DND-41 (cell line): ENCODE results near the gene ZNF653.

Experiments
- ATAC-seq: fragments of 200-7000 bp; cut with Tn5 transposase; 3 replicates; pipeline ENCODE4 v1.9.1; 2021; ENCODE audit warnings: low read depth; ENCODE audit not compliant: insufficient read depth
- DNase-seq: peaks from one replicate; pipeline ENCODE4 v3.0.0-alpha.2; 2020
- H2AFZ ChIP-seq: 2 replicates; pipeline ENCODE4 v1.6.0; 2012; ENCODE audit warnings: low read depth, low read length
- H3K27ac ChIP-seq: 2 replicates; pipeline ENCODE4 v1.5.1; 2012; ENCODE audit warnings: low read length, inconsistent platforms
- H3K27me3 ChIP-seq: fragments of 200-600 bp; sonication (generic); 2 replicates; pipeline ENCODE4 v1.6.0; 2012; ENCODE audit warnings: low read length, mild to moderate bottlenecking, inconsistent platforms; ENCODE audit not compliant: insufficient read depth, poor library complexity
- H3K36me3 ChIP-seq: 2 replicates; pipeline ENCODE4 v1.5.1; 2012; ENCODE audit warnings: low read length, inconsistent platforms; ENCODE audit not compliant: insufficient read depth
- H3K4me1 ChIP-seq: 2 replicates; pipeline ENCODE4 v1.5.1; 2012; ENCODE audit warnings: mild to moderate bottlenecking, low read length; ENCODE audit not compliant: insufficient read depth
- H3K4me2 ChIP-seq: 2 replicates; pipeline ENCODE4 v1.6.0; 2012; ENCODE audit warnings: mild to moderate bottlenecking, moderate library complexity, low read length, inconsistent platforms; ENCODE audit not compliant: insufficient read depth
- H3K4me3 ChIP-seq, 2 experiments: fragments of 200-600 bp in 1 of 2; shearing (Covaris generic) in 1 of 2; 2 replicates each; pipeline ENCODE4 v1.5.1; 2012 to 2016; ENCODE audit warnings: inconsistent platforms in 2 of 2, low read length in 2 of 2, mild to moderate bottlenecking in 2 of 2, low read depth in 1 of 2, moderate library complexity in 1 of 2
- H3K79me2 ChIP-seq: 2 replicates; pipeline ENCODE4 v1.6.0; 2012; ENCODE audit warnings: low read length, inconsistent platforms; ENCODE audit not compliant: insufficient read depth
- H3K9ac ChIP-seq: 2 replicates; pipeline ENCODE4 v1.6.0; 2012; ENCODE audit warnings: low read depth, mild to moderate bottlenecking, inconsistent platforms, low read length, moderate library complexity
- H3K9me3 ChIP-seq: 2 replicates; pipeline ENCODE4 v1.5.1; 2012; ENCODE audit warnings: low read length, moderate library complexity, mild to moderate bottlenecking, inconsistent platforms; ENCODE audit not compliant: insufficient read depth, severe bottlenecking
- H4K20me1 ChIP-seq: 2 replicates; pipeline ENCODE4 v1.6.0; 2012; ENCODE audit warnings: low read length; ENCODE audit not compliant: insufficient read depth
- CTCF ChIP-seq: IDR thresholded peaks from 2 replicates; pipeline ENCODE4 v1.5.1; 2012; ENCODE audit warnings: borderline replicate concordance, low read length, moderate library complexity, mild to moderate bottlenecking; ENCODE audit not compliant: poor library complexity, severe bottlenecking; ENCODE audit errors: extremely low read depth
- EZH2 ChIP-seq: IDR thresholded peaks from 3 replicates; pipeline ENCODE4 v1.6.1; 2012; ENCODE audit warnings: borderline replicate concordance, low read depth, mild to moderate bottlenecking, moderate library complexity, low read length, inconsistent platforms; ENCODE audit not compliant: severe bottlenecking

ZNF653 gene

GRCh38 chr19:11448410-11448809 is 57.2 kb downstream of the ZNF653 start:
- no peak overlapping the region for H3K9ac ChIP-seq
- no peak overlapping the region for H3K4me3 ChIP-seq
- DNase-seq (no peak), ATAC-seq (no peak)
- H3K4me2 ChIP-seq = no peak overlapping the region
- no peaks in the 10 kb centered on the region for H3K27me3 ChIP-seq
- H3K36me3 ChIP-seq = peaks cover 64% of the 10 kb centered on the region
- H3K27ac ChIP-seq = no peak overlapping the region
- no peak overlapping the region for H2AFZ ChIP-seq
- no peaks in the 10 kb centered on the region for H3K9me3 ChIP-seq
- TF ChIP-seq CTCF (no peak), EZH2 (no peak)
- H3K4me1 ChIP-seq = no peaks in the 10 kb centered on the region
- peaks cover 18% of the 10 kb centered on the region for H4K20me1 ChIP-seq
- H3K79me2 ChIP-seq = peaks cover 8% of the 10 kb centered on the region

GRCh38 chr19:11447347-11448262 is 58.0 kb downstream of the ZNF653 start:
- Histone ChIP-seq H3K27me3 (no peaks in the 10 kb centered on the region), H3K4me2 (no peak overlapping the region), H2AFZ (no peak overlapping the region), H4K20me1 (peaks cover 18% of the 10 kb centered on the region), H3K4me1 (no peaks in the 10 kb centered on the region), H3K9ac (no peak overlapping the region), H3K4me3 (no peak overlapping the region), H3K79me2 (peaks cover 8% of the 10 kb centered on the region), H3K36me3 (peaks cover 66% of the 10 kb centered on the region), H3K9me3 (no peaks in the 10 kb centered on the region), H3K27ac (no peak overlapping the region)
- DNase-seq (no peak), ATAC-seq (no peak)
- no peak for TF ChIP-seq CTCF
- no peak for TF ChIP-seq EZH2

GRCh38 chr19:11446652-11447301 is 58.9 kb downstream of the ZNF653 start:
- Histone ChIP-seq H2AFZ (no peak overlapping the region), H3K4me2 (no peak overlapping the region), H3K4me3 (no peak overlapping the region), H3K4me1 (no peaks in the 10 kb centered on the region), H3K27ac (no peak overlapping the region), H3K36me3 (peaks cover 75% of the 10 kb centered on the region), H3K27me3 (no peaks in the 10 kb centered on the region), H3K9ac (no peak overlapping the region), H3K79me2 (peaks cover 8% of the 10 kb centered on the region), H4K20me1 (peaks cover 21% of the 10 kb centered on the region), H3K9me3 (no peaks in the 10 kb centered on the region)
- ATAC-seq = peak; percentile 56; the same call in 1 of the 3 replicates
- peak; percentile 72 for TF ChIP-seq CTCF
- TF ChIP-seq EZH2 = no peak
- DNase-seq = peak; percentile 40
